CD4-positive, alpha-beta T cell treated with Interleukin-6 at 100 ng/mL for 8 hours (primary cell): ENCODE results near the gene HES7.
A peak's percentile ranks its signal among the peaks of the same experiment; 100 is the strongest.

Experiments used
- DNase-seq: peaks from one replicate; pipeline ENCODE4 v3.0.0-alpha.2; 2020; ENCODE audit warnings: mixed read lengths, low spot score

The HES7 gene

DNA sequence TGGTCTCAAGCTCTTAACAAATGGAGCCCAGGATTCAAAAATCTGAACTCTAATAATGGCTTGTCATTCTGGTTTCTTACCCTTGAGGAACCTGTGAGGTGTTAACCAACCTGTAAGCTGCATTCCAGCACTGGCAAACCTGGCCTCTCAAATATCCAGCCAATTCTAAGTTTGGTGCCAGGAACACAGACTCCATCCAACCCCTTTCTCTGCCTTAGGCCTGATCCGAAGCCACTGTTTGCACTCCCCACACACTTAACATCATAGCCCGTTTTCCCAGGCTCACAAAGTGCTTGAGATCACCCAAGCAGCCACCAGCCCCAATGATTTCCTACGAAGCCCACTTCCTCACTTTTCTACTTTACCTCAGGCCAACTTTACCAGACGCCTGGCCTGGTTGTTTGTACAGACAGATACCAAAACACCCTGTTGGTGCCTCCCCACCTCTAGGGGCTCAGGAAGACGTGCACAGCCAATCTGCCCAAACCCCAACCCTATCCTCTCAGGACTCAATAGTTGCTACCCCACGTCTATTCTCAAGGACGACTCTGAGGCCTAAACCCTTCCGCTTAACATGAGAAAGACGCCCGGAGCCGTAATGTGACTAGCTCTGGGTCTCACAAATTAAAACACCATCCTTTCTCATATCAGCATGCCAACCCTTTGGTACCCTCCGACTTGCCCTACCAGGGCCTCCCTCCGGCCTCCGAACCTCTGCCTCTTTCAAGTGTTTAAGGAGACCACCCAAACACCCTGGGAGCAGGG is 31.5 kb upstream of the HES7 start:
- no peak for DNase-seq

DNA sequence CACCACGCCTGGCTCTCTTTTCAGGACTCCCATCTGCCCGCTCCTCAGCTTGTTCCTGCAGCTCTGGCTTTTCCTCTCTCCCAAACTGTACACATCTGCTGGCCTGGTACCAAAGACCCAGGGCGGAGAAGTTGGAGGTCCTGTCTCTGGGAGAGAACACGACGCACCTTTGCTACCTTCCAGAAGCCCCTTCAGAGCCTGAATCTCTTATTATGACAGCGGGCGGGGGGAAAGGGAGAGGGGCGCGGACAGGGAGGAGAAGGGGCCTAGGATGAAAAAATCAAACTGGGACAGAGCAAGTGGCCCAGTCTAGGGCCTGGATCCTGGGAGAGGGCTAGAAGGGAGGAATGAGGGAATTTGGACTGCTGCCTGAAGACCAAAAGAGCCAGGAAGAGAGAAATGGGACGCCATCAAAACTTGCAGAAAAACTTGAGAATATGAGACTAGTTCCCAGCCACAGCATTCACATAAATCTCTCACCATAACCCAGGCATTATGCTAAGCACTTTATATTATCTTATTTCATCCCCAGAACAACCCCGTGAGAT is 30.8 kb upstream of the HES7 start:
- DNase-seq = no peak

DNA sequence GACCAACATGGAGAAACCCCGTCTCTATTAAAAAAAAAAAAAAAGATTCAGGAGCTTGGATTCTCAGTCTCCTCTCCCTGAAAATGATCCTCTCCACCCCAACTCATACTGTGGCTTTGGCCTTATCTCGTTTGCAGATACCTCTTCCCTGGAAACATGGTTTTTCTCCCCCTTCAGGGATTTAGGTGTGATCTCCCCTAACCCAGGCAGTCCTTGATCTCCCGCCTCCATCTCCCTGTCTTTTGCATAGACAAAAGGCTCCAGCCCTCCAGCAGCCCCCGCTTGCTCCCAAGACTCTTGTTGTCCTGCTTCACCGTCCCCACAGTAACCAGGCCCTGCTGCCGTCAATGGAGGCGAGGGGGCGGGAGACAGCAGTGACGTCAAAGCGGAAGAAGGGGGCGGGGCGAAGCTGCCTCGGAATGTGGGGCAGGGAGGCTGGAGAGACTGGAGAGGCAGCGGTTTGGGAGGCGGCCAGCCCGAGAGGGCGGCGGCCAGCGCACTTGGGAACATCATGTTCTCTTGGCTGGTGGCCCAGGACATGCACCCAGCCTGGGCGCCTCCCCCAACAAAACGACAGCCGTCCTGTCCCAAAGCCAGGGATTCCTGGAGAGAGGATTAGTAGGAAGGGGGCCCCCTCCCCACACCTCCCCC is 30.2 kb upstream of the HES7 start:
- peak; percentile 86 for DNase-seq

DNA sequence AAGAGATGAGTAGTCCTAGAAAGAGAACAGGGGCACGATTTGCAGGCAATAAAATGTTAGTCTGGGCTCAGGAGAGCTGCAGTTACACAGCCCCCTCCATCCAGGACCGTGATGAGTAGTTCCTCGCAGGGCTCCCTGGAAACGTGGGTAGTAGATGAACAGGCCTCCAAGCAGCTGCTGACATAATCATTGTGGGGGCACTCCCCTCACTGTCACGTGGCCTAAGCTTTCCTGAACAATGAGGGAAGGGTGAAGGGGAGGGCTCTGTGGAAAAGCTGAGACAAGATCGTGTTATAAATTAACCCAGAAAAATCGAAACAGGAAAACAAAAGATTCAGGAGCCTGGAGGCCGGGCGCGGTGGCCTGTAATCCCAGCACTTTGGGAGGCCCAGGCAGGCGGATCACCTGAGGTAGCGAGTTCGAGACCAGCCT is 29.6 kb upstream of the HES7 start:
- DNase-seq = no peak

DNA sequence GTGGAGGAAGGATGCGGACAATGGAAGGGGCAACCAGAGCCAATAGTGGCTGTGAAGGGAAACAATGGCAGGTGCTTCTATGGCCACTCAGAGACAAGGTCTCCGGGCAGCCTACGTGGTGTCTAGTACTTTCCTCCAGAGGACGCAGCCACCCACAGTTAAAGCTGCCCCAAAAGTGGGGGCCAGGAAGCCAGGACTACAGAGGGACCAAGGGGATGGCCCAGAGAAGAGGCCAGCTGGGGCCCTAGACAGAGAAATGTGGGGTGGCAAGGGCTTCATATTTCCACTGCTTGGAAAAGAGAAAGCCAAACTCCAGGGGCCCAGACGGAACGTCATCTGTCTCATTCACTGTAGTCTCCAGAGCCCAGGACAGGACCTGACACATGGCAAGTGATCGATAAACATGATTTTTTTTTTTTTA is 29.1 kb upstream of the HES7 start:
- no peak for DNase-seq

DNA sequence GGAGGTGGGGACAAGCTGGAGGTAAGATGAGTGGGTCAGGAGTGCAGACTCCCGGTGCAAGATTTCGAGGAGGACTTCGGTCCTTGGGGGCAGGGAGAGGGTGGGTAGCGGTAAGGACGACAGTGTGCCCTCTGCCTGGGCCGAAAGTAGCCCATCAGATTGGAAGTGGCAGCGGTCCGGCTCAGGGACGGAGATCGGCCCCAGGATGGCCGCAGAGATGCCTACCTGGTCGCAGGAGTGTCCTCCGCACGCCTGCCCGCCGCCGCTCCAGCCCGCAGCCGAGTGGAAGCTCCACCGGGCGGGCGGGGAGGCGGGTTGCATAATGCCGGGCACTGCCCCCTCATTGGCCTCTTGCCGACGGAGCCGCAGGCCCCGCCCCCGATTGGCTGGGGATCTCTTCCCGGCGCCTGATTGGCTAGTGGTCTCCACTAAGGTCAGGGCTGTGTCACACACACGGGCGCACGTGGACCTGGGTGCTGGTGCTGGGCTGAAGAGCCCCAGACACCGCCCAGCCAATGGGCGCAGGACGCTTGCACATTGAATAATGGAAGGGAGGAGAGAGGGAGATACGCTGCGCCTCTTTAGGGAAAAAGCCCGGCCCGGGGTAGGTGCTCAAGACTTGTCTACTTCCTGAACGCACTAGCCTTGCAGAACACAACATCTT is 28.3 kb upstream of the HES7 start, which contains the start of gene PER1:
PER1 (minus strand) TSS at position 293 of the 664 bp plus-strand sequence. CDS start 1,698 bp downstream, outside the sequence.
- peak; percentile 87 for DNase-seq

DNA sequence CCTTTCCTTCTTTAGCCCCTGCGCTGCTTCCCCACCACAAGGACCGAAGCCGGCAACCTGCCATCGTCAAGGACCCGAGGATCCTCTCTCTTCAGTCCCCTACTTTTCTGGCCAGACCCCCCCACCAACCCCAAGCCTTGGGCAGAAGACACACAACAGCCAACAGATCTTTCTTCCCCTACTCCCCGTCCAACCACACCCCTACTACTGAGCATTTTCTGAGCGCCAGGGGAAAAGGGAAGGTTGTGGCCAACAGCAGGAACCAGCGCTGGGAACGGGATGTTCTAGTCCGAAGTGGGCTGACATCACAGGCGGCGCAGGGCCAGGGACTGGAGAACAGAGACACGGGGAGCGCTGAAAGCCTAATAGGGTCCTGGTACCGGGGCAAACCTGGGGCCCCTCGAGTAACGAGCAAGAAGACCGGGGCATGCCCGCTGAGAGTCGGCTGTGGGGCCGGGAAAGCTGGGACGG is 27.8 kb upstream of the HES7 start:
- no peak for DNase-seq

DNA sequence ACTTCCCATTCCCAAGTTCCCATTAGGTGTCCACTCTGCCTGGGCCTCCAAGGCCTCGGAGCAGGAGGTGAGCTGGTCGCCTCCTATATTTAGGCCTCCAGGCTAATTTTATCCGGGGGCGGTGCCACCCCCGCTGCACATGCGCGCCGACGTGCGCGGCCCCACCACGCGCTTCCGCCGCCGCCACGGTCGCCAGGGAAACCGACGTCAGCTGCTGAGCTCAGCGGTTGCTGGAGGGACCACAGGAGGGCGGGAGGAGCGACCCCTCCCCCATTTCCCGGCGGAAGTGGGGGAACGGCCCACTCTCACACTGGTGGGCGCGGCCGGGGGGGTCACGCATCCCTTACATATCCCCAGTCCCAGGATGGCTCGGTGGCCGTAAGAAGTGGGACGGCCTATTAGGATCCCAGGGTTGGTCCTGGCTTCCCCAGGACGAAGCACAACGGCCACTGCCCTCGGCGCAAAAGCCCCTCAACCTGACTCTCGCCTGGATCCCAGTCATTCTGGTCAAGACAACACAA is 27.3 kb upstream of the HES7 start:
- DNase-seq = peak; percentile 88

DNA sequence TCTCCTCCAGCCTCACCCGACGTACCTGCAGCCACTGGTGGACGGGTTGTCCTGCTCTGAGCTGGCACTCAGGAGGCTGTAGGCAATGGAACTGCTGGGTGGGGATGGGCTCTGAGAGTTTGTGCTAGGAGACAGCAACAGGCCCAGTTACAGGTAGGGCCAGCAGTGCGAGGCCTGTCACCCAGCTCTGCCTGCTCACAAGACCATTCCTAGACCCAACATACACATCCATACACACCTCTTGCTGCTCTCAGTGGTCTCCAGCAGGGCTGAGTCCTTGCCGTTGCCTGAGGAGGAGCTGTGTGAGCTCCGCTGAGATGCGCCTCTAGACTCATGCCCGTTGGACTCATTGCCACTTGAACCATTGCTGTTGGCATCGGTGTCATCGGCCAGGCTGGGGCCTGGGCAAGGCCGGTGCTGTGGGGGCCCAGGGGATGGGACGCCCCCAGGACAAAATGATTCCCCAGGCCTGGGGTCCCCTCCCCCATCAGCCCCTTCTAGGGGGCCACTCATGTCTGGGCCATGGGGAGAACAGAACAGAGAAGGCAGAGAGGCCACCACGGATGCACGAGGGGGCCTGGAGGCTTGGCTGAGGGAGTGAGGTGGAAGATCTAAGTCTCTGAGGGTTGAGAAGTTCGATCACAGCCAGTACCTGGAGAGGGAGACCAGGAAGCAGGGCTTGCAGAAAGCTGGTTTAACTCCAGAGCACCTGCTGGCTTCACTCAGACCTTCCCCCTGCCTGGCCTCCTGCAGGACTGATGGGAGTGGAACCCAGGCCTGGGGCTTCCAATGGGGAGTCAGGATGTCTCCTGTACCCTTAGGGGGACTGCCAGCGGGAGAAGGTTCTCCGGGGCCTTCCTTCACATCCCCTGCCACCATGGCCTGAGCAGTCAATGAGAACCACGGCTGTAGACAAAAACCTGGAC is 26.6 kb upstream of the HES7 start:
- no peak for DNase-seq

DNA sequence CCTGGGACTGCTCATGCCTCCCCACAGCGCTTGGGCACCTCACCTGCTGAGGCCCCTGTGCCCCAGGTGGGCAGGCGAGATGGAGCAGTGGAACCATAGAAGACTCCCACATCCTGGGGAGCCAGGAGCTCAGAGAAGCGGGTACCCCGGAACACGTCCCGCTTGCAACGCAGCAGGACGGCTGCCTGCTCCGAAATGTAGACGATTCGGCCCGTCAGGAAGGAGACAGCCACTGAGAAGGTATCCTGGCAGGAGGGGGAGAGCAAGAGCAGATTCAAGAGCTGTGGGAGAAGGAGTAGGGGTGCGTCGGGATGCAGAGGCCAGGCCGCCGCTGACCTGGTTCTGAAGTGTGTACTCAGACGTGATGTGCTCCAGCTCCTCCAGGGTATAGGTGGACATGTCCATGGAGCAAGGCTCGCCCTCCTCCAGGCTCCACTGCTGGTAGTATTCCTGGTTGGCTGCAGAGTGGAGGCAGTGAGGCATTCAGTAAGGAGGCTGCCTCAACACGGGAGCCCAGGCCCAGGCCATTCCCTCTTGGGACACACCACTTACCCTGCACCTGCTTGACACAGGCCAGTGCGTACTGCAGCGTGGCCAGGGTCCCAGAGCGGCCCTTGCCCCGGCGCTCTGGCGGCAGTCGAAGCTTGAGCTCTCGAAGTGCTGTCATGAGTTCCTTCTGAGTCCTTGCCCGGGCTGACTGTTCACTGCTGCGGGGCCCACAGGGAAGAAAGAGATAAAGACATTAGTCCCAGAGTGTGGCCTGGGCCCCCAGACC is 25.7 kb upstream of the HES7 start:
- no peak for DNase-seq

DNA sequence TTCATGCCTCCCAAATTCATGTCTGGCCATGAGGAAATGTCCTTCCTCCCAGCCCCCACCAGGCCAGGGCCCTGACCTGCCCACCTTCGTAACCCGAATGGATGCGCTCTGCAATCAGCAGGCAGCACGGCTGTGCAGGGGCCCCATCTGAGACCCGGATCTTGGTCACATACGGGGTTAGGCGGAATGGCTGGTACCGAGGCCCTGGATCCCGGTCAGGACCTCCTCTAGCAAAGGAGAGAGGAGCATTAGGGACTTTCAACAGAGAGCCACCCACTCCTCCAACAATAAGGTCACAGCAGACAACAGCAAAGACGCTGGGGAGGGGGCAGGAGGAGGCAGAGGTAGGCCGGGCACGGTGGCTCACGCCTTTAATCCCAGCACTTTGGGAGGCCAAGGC is 24.7 kb upstream of the HES7 start:
- DNase-seq = no peak

DNA sequence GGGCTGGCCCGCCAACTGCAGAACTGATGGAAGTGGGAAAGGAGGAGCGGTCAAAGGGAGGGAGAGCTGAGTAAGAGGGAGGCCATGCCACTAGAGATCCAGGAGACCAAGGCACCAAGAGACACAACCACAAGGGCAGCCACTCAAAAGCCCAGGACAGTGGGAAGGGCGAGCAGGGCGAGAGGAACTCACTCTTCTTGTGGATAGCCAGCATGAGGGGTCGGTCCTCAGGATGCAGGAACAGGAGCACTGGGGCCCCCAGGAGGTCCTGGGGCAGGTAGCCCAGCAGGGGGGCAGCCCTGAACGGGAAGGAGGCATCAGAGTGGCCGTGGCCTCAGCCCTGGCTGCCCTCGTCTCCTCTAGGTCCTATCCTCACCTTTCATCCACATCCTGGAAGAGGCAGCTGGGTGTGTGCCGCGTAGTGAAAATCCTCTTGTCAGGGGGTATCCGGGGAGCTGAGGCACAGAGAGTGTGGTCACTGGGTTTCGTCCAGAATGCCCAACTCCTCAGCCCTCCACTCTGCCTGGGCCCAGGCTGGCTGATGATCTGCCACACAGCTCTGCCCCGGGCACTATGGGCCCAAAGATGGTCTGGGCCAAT is 24.0 kb upstream of the HES7 start:
- DNase-seq = no peak

DNA sequence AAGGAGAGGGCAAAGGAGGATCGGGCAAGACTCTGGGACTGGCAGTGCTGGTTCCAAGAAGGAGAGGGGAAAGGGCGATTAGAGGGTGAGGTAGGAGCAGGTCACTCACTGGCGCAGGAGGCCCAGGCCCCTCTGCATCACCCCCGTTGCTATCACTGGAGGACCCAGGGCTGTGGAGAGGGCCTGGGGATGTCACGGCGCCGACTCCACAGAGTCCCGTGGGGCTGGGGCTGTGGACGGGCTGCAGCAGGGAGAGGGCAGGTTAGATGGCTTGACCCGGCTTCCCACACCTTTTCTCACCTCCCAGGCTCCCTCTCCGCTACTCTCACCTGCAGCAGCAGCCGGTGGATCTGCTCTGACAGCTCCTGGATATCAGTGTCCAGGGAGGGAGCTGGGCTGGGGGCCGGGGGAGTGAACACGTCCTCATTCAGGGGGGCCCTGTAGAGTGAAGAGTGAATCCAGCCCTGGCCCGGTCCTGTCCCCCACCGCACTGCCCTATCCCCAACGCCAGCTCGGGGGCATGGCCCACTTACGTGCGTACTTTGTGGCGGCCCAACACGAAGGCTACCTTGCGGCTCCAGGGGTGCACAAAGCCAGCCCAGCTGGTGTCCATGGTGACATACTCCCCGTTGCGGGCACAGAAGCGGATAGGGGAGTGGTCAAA is 23.4 kb upstream of the HES7 start:
- no peak for DNase-seq

DNA sequence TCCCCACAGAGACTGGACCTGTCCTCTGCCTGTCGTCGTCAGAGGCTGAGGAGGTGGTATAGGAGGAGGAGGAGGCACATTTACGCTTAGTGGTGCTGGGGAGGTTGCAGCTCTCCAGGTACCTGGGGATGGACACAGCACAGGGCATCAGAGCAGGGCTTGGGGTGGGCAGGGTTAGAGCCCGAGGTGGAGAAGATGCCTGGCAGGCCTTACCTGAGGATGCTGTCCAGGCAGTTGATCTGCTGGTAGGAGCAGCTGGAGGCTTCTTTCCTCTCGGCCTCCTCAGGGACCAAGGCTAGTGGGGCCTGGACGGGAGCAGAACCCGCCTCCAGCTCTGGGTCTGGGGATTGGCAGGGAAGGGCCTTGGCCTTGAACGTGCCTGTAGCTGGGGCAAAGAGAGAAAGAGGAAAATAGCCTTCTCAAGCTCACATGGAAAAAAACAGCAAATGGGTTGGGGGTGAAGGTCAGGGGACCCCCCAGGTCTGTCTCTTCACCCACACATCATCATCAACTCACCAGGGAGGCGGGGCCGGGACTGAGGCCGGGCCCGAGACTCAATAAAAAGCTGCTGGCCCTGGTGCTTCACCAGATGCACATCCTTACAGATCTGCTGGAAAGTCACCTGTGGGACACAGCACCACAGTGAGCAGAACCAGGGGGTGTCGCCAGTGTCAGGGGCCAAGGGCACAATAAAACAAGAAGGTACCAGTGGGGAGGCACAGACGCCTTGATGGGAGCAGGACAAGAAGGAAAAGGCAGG is 22.7 kb upstream of the HES7 start:
- DNase-seq = no peak

DNA sequence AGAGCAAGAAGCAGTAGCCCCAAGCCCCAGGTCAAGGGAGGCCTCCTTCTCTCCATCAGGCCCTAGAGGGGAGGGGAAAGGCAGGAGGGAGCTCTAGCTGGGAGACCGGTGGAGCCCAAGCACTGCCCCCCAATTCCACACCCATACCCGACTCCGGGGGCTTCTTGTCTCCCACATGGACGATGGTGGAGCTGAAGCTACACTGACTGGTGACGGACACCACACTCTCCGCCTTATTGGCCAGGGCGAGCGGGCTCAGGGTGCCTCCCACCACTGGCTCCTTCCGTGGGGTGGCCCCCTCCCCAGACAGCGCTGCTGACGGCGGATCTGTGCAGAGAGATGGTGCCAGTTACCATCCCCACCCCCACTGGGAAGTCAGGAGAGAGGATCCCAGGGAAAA is 21.9 kb upstream of the HES7 start:
- DNase-seq = no peak

DNA sequence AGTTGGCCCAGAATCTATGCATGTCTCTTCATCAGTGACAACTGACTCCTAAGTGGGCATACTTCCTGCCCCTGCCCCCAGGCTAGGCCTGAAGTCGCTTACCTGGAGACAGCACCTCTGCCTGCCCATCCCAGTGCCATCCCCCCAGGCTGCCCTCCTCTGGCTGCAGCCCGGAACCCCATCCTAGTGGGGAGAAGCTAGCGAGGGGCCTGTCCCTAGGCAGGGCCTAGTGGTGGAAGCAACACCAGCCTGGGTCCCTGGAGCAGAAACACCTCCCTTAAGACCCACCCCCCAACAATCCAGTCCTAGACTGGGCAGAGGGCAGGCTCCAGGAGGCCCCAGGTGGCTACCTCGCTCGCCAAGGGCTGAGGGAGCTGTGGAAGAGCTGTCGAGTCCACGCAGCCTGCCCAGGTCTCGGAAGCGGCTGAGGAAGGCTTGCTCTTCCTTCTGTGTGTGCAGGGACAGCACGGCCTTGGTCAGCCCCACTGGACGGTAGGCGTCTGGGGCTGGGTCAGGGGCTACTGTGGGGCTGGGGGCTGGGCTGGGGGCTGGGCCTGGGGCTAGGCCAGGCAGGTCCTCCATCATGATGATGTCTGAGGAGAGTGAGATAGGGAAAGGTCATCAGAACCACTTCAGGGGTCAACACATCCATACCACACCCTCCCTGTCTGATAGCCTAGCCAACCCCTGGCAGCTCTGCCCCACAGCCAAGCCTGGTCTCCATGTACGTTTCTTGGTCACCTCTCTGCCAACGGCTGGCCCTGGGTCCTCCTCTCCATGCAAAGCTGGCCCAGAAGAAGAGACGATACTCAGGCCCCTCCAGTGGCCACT is 20.7 kb upstream of the HES7 start:
- no peak for DNase-seq

DNA sequence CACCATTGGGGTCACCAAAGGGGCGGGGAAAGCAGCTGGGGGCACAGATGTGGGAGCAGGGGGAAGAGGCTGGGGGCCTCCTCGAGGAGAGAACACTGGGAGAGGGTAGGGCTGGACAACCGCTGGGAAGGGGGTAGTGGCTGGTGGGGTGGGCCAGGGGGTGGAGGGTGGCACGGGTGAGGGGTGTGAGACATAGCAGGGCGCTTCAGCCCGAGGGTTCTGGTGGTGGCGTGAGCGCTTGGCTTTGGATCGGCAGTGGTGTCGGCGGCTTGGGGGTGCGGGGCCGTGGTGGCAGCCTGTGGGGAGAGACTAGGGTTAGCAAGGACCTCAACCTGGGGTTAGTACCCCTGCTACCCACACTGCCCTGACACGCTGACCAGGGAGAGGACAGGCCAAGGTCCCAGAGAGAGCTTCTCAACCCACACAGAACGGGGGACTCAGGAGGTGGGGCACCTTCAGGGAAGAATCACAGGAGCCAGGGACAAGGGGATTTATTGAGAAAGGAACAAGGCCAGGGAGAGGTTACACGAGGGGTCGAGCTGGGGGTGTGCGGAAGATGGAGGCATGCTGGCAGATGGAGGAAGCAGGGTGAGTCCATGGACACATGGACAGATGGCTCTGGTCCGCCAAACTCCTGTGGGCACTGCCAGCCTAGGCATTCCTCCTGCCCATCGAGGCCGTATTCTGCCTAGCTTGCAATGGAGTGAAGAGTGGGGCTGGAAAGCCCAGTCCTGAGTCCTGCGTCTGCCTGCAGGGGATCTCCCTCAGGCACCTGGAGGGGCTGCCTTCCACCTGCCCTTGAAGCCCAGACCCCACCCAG is 19.9 kb upstream of the HES7 start:
- no peak for DNase-seq
